HTR-8/SVneo (cell line): ENCODE measurements around the gene LAMTOR2.
A peak's percentile ranks its signal among the peaks of the same experiment; 100 is the strongest.

Experiments
- DNase-seq: peaks from one replicate; pipeline ENCODE4 v3.0.0; 2011; ENCODE audit warnings: low spot score, mixed read lengths; ENCODE audit not compliant: insufficient read length
- FAIRE-seq: peaks from 2 replicates; lab custom pipeline; 2011; peaks lifted over from hg19 to GRCh38; lab: Jason Lieb, UNC

LAMTOR2 gene

GRCh38 chr1:156095906-156096508, 41.4 kb downstream of the LAMTOR2 start:
- no peak for DNase-seq
- FAIRE-seq = no peak

GRCh38 chr1:156096640-156097391, 42.2 kb downstream of the LAMTOR2 start:
- DNase-seq = peak; percentile 73
- no peak for FAIRE-seq

GRCh38 chr1:156097499-156098178, 43.1 kb downstream of the LAMTOR2 start:
- DNase-seq (no peak), FAIRE-seq (no peak)

- FAIRE-seq (no peak), DNase-seq (no peak)
Measured at GRCh38 chr1:156098784-156099183, 44.2 kb downstream of the LAMTOR2 start.

- no peak for FAIRE-seq
Measured at GRCh38 chr1:156099282-156099681, 44.7 kb downstream of the LAMTOR2 start.

GRCh38 chr1:156100205-156100995, 45.8 kb downstream of the LAMTOR2 start:
- FAIRE-seq = no peak
- DNase-seq = no peak

More at GRCh38 chr1:156099282-156099681, 44.7 kb downstream of the LAMTOR2 start:
- no peak for DNase-seq

GRCh38 chr1:156101880-156102279, 47.3 kb downstream of the LAMTOR2 start:
- FAIRE-seq = no peak

GRCh38 chr1:156102633-156103511, 48.3 kb downstream of the LAMTOR2 start:
- FAIRE-seq (no peak), DNase-seq (no peak)

More at GRCh38 chr1:156101880-156102279, 47.3 kb downstream of the LAMTOR2 start:
- DNase-seq = no peak

- FAIRE-seq (no peak), DNase-seq (no peak)
Measured at GRCh38 chr1:156103521-156103947, 49.0 kb downstream of the LAMTOR2 start.

GRCh38 chr1:156104065-156104810, 49.7 kb downstream of the LAMTOR2 start:
- DNase-seq (no peak), FAIRE-seq (no peak)

GRCh38 chr1:156104861-156105832, 50.6 kb downstream of the LAMTOR2 start:
- FAIRE-seq (no peak), DNase-seq (no peak)

GRCh38 chr1:156106624-156107488, 52.3 kb downstream of the LAMTOR2 start:
- FAIRE-seq (no peak), DNase-seq (no peak)

GRCh38 chr1:156108057-156108456, 53.5 kb downstream of the LAMTOR2 start:
- FAIRE-seq (no peak), DNase-seq (no peak)
